HG02884 (cell line): Measurements from ENCODE around the gene SYNE1.
"Not testable (repeated sequence)": the region's sequence is repeated elsewhere in the genome, so short reads cannot be mapped to it uniquely, and the experiment has no call there.

Source experiments
- ATAC-seq: cut with Tn5 transposase; IDR thresholded peaks from one replicate; pipeline ENCODE4 v1.9.1; 2021; ENCODE audit warnings: mild to moderate bottlenecking, moderate library complexity; ENCODE audit not compliant: unreplicated experiment

The SYNE1 gene

GRCh38 chr6:152076242-152076641 is 560.9 kb downstream of the SYNE1 start:
- not testable (repeated sequence) for ATAC-seq

GRCh38 chr6:152071843-152072242 is 565.3 kb downstream of the SYNE1 start:
- no peak for ATAC-seq
